ENCODE results near the gene FOXN1.

GRCh38 chr17:28555022-28555421, 48.9 kb downstream of the FOXN1 start:
- no peak for TF ChIP-seq CTCF (IDR thresholded peaks at IDR 0.05)
- no peak for TF ChIP-seq EZH2phosphoT487 (IDR thresholded peaks at IDR 0.05)
